HuH-7 (cell line): ENCODE results near the gene HTRA2.

Experiments used
- DNase-seq: peaks from one replicate; pipeline ENCODE4 v3.0.0; 2011; ENCODE audit warnings: low spot score

HTRA2 gene

DNA sequence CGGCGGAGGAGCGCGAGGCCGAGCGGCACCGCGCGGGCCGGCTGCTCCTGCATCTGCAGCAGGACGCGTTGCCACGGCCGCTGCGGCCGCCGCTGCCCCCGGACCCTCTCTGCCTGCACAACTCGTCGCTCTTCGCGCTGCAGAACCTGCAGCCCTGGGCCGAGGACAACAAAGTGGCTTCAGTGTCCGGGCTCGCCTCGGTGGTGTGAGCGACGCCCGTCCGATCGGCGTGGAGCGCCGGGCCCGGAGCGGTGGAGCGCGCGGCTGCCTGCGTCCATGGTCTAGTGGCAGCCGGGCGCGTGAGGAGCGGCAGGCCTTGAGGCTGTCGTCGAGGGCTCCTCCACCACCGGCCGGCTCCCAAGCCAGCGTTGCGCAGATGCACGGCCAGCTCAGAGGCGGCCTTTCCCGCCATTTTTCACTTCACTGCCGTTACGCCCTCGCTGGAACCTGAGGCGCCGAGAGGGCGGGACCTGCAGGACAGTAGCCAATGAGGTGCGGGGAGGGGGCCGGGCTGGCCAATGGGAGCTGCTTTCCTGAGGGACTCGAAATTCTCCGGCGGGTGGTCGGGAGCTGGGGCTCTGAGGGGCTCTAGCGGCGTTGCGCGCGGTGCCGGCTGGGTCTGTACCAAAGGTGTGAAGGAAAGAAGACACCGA lies 13.6 kb upstream of the HTRA2 start:
- no peak for DNase-seq

DNA sequence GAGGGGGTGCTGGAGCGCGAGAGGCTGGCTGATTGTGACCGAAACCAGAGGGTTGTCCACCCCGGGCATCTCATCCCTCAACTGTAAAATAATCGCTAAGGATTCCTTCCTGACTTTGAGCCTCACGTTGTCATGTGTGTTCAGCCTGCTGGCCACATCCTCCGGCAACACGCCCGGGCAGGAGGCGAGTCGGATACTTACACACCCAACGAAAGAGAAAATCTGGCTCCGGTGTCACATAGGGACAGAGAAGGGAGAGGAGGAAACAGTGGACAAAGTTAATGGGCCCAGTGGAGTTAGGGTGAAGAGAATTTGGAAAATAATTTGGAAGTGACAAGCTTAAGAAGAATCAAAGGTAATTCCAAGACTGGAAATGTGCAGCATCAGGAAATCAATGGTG lies 13.1 kb upstream of the HTRA2 start:
- DNase-seq, result no peak

GRCh38 chr2:74522516-74522915 lies 7.2 kb upstream of the HTRA2 start:
- DNase-seq, result no peak

DNA sequence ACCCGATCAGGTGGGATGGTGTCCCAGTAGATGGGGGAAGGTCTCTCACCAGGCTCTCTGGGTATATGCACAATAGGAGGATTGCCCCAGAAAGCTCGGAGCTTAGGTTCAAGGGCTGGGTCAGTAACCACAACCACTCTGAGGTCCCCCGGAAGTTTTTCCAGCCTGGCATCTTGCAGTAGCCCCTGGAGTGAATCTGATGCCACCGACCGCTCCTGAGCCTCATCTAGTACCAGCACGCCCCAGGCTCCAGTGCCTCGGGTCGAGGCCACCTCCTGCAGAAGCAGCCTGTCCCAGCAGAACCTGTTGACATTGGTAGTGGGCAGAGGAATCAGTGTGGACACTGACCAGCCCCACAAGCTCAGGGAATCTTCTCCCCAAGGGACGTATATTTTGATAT lies 5.7 kb upstream of the HTRA2 start:
- no peak for DNase-seq

GRCh38 chr2:74524955-74525716 lies 4.6 kb upstream of the HTRA2 start:
- DNase-seq, result no peak

- peak; percentile 51 for DNase-seq
Measured at GRCh38 chr2:74525717-74526648, 3.8 kb upstream of the HTRA2 start, which contains the start of gene DQX1. Gene DQX1 (minus strand): TSS chr2:74526231. CDS start chr2:74525729, 502 bp downstream.

DNA sequence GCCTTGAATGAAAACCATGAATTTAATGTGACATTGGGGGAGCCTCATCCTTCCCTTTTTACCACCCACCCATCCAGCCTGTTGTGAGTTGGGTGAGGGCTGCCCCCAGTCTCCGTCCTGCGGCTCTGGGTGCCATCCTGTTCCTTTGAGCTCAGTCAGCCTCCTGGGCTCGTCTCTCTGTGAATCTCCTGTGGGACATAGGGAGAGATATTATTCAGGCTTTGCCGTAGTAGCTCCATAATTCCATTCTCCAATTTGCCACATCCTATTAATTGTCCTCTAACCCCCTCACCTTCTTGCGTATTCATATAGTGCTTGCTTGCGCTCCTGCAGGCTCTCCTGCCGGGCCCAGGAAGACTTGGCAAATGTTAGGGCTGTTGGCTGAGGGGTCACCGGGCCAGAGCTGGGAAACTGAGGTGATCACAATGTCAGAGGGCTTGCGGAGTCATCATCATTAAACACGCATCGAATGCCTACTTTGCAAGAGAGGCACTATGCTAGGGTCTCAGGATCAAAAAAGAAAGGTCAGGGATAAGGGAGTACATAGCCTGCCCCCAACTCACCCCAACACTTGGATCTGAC lies 3.0 kb upstream of the HTRA2 start:
- DNase-seq, result no peak

GRCh38 chr2:74527741-74528140 lies 2.0 kb upstream of the HTRA2 start:
- no peak for DNase-seq

- DNase-seq, result no peak
Measured at GRCh38 chr2:74528600-74529356, 955 bp upstream of the HTRA2 start.

DNA sequence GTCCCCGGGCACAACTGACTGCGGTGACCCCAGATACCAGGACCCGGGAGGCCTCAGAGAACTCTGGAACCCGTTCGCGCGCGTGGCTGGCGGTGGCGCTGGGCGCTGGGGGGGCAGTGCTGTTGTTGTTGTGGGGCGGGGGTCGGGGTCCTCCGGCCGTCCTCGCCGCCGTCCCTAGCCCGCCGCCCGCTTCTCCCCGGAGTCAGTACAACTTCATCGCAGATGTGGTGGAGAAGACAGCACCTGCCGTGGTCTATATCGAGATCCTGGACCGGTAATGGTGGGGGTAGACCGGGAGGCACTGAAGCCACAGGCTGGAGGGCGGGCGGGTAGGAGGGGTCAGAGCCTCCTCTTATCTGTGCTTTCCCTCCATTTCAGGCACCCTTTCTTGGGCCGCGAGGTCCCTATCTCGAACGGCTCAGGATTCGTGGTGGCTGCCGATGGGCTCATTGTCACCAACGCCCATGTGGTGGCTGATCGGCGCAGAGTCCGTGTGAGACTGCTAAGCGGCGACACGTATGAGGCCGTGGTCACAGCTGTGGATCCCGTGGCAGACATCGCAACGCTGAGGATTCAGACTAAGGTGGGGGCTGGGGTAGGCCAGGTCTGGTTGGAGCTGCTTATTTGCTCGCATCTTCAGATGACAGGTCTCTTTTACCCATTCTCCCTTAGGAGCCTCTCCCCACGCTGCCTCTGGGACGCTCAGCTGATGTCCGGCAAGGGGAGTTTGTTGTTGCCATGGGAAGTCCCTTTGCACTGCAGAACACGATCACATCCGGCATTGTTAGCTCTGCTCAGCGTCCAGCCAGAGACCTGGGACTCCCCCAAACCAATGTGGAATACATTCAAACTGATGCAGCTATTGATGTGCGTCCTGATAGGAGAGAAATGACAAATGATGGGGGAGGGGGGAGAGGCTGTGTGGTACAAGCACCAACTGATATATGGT lies 780 bp downstream of the HTRA2 start:
- DNase-seq, result no peak

DNA sequence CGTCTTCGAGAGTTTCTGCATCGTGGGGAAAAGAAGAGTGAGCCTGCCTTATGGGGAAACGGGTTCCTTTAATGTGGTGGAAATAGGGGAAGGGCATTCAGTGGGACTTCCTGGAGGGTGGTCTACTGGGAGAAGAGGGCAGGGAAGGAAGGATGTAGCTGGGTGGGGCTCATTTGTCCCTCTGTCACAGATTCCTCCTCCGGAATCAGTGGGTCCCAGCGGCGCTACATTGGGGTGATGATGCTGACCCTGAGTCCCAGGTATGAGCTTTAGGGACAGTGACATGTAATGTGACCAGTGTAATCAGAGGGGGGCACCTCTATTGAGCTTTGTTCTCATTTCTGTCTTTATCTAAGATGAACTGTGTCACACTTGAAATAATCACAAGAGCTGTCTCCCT lies 1.9 kb downstream of the HTRA2 start:
- no peak for DNase-seq

DNA sequence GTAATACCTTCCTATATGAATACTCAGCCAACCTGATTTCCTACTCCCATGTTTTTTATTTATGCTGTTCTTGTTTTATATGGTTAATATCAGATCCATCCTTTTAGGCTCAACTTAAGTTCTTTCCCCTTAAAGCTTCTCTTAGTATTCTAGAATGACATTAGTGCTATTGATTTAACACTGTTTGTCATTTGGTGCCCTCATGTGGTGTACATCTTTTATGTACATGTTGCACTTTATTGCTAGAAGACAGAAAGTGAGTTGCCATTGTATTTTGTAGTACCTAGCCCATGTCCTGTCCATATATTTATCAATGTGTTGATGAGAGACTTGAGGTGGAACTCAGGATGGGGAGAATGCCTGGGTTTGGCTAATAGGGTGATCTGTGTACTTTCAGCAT lies 2.5 kb downstream of the HTRA2 start:
- peak; percentile 47 for DNase-seq

GRCh38 chr2:74533464-74533863 lies 3.7 kb downstream of the HTRA2 start:
- DNase-seq, result no peak

DNA sequence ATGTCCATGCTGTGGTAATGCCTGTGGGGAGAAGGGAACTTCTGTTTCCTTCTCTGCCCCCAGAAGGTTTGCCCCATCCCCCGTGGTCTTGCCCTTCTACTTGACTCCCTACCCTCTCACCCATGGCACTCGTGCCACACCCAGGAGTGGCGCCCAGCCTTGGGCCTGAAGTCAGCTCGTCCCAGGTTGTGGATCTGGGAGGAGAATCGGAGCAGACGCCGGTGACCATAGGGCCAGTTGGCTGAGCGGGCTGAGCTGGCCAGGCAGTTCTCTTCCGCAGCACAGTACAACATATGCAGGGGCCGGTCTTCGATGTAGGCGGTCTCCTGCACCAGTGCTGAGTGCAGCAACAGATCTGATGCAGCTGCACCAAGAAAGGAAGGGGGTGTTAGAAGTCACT lies 4.7 kb downstream of the HTRA2 start:
- no peak for DNase-seq

- no peak for DNase-seq
Measured at GRCh38 chr2:74535440-74535965, 5.8 kb downstream of the HTRA2 start.

GRCh38 chr2:74536166-74536950 lies 6.6 kb downstream of the HTRA2 start:
- DNase-seq, result no peak

GRCh38 chr2:74537140-74537539 lies 7.4 kb downstream of the HTRA2 start:
- no peak for DNase-seq

- DNase-seq, result no peak
Measured at GRCh38 chr2:74538881-74539339, 9.2 kb downstream of the HTRA2 start.

- DNase-seq, result no peak
Measured at GRCh38 chr2:74540291-74540690, 10.6 kb downstream of the HTRA2 start.
